ENCODE data around the gene NKD2.
"Not testable (repeated sequence)": the region's sequence is repeated elsewhere in the genome, so short reads cannot be mapped to it uniquely, and the experiment has no call there.

NKD2 gene

GRCh38 chr5:1083026-1083425, 74.4 kb downstream of the NKD2 start:
- not testable (repeated sequence) for H3K9ac ChIP-seq (ENCODE audit: low read depth, low read length); H3K9me3 ChIP-seq (ENCODE audit: control insufficient read depth, insufficient read depth, low read length); H3K4me1 ChIP-seq (ENCODE audit: insufficient read depth, low read length); H3K36me3 ChIP-seq (ENCODE audit: insufficient read depth, low read length)

- H3K4me1 ChIP-seq (ENCODE audit: insufficient read depth, low read length), result no peaks in the 10 kb centered on the region
- no peaks in the 10 kb centered on the region for H3K36me3 ChIP-seq (ENCODE audit: insufficient read depth, low read length)
- H3K9me3 ChIP-seq (ENCODE audit: control insufficient read depth, insufficient read depth, low read length), result no peaks in the 10 kb centered on the region
Measured at GRCh38 chr5:1083823-1084605, 75.4 kb downstream of the NKD2 start.

DNA sequence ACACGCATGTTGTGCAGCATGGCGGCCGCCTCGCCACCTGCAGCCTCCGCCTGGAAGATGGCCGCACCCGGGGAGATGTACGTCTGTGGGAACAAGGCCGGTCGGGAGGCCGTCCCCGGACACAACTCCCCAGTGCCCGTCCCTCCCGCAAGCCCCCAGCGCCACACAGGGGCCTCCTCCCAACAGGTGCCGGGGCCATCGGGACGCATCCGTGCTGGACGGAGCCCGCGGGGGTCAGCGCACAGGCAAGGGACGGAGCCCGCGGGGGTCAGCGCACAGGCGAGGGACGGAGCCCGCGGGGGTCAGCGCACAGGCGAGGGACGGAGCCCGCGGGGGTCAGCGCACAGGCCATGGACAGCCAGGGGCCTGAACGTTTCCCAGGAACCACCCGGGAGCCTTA, 76.8 kb downstream of the NKD2 start:
- Histone ChIP-seq H3K36me3 (ENCODE audit: insufficient read depth, low read length) (no peaks in the 10 kb centered on the region), H3K4me1 (ENCODE audit: insufficient read depth, low read length) (no peaks in the 10 kb centered on the region), H3K9me3 (ENCODE audit: control insufficient read depth, insufficient read depth, low read length) (no peaks in the 10 kb centered on the region), H3K9ac (ENCODE audit: low read depth, low read length) (no peak overlapping the region)

More at GRCh38 chr5:1083823-1084605, 75.4 kb downstream of the NKD2 start:
- H3K9ac ChIP-seq (ENCODE audit: low read depth, low read length), result no peak overlapping the region

DNA sequence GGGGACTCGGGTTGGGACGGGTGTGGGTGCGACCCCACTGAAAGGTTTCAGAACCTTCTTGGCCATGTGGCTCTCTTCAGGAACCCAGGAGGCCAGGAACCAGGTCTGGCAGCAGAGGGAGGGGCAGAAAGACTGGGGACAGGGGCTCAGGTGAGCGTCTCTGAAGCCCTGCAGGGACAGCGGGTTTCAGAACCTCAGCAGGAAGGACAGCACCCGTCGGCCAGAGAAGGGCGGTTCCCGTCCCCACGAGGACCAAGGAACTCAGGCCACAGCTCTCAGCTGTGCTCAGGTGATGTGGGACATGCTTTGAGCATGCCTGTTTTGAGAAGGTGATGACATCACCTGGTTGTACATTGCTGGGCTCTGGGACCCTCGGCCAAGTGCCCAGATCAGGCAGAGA, 77.5 kb downstream of the NKD2 start:
- no peaks in the 10 kb centered on the region for H3K9me3 ChIP-seq (ENCODE audit: control insufficient read depth, insufficient read depth, low read length)
- no peaks in the 10 kb centered on the region for H3K36me3 ChIP-seq (ENCODE audit: insufficient read depth, low read length)
- no peaks in the 10 kb centered on the region for H3K4me1 ChIP-seq (ENCODE audit: insufficient read depth, low read length)
- H3K9ac ChIP-seq (ENCODE audit: low read depth, low read length), result no peak overlapping the region

DNA sequence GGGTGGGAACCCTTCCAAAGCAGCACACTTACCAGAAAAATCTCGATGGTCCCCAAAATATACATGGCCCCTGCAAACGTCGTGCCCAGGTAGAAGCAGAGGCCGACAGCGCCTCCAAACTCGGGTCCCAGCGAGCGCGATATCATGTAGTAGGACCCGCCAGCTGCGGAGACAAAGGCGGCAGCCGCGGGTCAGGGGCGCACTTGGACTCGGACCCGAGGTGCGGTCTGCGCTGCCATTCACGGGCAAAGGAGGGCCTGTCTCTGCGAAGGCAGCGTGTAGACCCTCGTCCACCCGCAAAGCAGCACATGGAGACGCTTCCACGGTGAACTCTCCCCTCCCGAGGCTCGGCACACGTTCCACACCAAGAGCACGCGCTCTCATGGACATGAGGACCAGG, 78.3 kb downstream of the NKD2 start:
- Histone ChIP-seq H3K9ac (ENCODE audit: low read depth, low read length) (no peak overlapping the region), H3K9me3 (ENCODE audit: control insufficient read depth, insufficient read depth, low read length) (no peaks in the 10 kb centered on the region), H3K4me1 (ENCODE audit: insufficient read depth, low read length) (no peaks in the 10 kb centered on the region), H3K36me3 (ENCODE audit: insufficient read depth, low read length) (no peaks in the 10 kb centered on the region)

DNA sequence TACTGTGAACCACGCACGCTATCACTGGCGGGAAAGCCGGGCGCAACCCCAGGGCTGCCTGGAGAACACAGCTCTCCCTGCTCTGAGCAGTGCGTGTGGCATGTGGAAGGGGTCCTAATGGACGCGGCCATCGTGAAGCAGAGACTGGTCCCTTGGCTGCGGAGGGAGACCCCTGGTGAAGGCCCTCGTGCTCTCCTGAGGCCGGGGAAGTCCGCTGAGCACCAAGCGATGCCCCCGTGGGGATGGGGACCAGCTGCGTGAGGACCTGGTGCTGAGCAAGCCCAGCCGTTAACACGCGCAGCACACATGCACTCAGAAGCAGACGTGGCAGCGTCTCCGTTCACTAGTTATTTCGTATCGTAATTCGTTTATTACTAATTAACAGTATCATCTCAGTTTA, 78.8 kb downstream of the NKD2 start:
- Histone ChIP-seq H3K4me1 (ENCODE audit: insufficient read depth, low read length) (no peaks in the 10 kb centered on the region), H3K9ac (ENCODE audit: low read depth, low read length) (no peak overlapping the region), H3K36me3 (ENCODE audit: insufficient read depth, low read length) (no peaks in the 10 kb centered on the region), H3K9me3 (ENCODE audit: control insufficient read depth, insufficient read depth, low read length) (no peaks in the 10 kb centered on the region)

- no peak overlapping the region for H3K9ac ChIP-seq (ENCODE audit: low read depth, low read length)
- H3K4me1 ChIP-seq (ENCODE audit: insufficient read depth, low read length), result no peaks in the 10 kb centered on the region
- no peaks in the 10 kb centered on the region for H3K36me3 ChIP-seq (ENCODE audit: insufficient read depth, low read length)
- no peaks in the 10 kb centered on the region for H3K9me3 ChIP-seq (ENCODE audit: control insufficient read depth, insufficient read depth, low read length)
Measured at GRCh38 chr5:1088031-1088430, 79.4 kb downstream of the NKD2 start.
